Measurements from ENCODE around the gene UBA5. TPM values are rescaled to one million over a fixed set of nuclear protein-coding genes. Genes with fewer than 3 reads are reported as not detected.

Gene UBA5
- total RNA-seq, 1 donor from 2014 or later = 34.0 TPM

- no peak for DNase-seq (ENCODE audit: low read depth, low spot score)
These were observed 5.9 kb upstream of the UBA5 start for GRCh38 chr3:132654190-132654589.

- DNase-seq (ENCODE audit: low read depth, low spot score) = no peak
These were observed 5.4 kb upstream of the UBA5 start for GRCh38 chr3:132654721-132655120.

GRCh38 chr3:132655471-132655870, 4.7 kb upstream of the UBA5 start:
- DNase-seq (ENCODE audit: low read depth, low spot score) = no peak

GRCh38 chr3:132657869-132658747, 2.0 kb upstream of the UBA5 start:
- DNase-seq (ENCODE audit: low read depth, low spot score) = no peak

GRCh38 chr3:132659000-132659364, 1.1 kb upstream of the UBA5 start:
- DNase-seq (ENCODE audit: low read depth, low spot score) = no peak

- no peak for DNase-seq (ENCODE audit: low read depth, low spot score)
These were observed 621 bp upstream of the UBA5 start, which contains the start of gene ACAD11 for GRCh38 chr3:132659365-132660051. Gene ACAD11 (minus strand): TSS chr3:132659809. CDS start chr3:132659751, 58 bp downstream.

GRCh38 chr3:132660811-132661070, 612 bp downstream of the UBA5 start:
- DNase-seq (ENCODE audit: low read depth, low spot score) = no peak

- DNase-seq (ENCODE audit: low read depth, low spot score) = no peak
These were observed 972 bp downstream of the UBA5 start for GRCh38 chr3:132661101-132661500.

- no peak for DNase-seq (ENCODE audit: low read depth, low spot score)
These were observed 2.1 kb downstream of the UBA5 start for GRCh38 chr3:132662212-132662611.

GRCh38 chr3:132665230-132665745, 5.2 kb downstream of the UBA5 start:
- DNase-seq (ENCODE audit: low read depth, low spot score) = no peak

GRCh38 chr3:132669256-132669777, 9.2 kb downstream of the UBA5 start:
- no peak for DNase-seq (ENCODE audit: low read depth, low spot score)

GRCh38 chr3:132675408-132675807, 15.3 kb downstream of the UBA5 start:
- DNase-seq (ENCODE audit: low read depth, low spot score) = no peak

- no peak for DNase-seq (ENCODE audit: low read depth, low spot score)
These were observed 19.8 kb downstream of the UBA5 start for GRCh38 chr3:132679911-132680310.

- no peak for DNase-seq (ENCODE audit: low read depth, low spot score)
These were observed 21.3 kb downstream of the UBA5 start for GRCh38 chr3:132681421-132681820.

GRCh38 chr3:132682201-132682600, 22.1 kb downstream of the UBA5 start:
- no peak for DNase-seq (ENCODE audit: low read depth, low spot score)

GRCh38 chr3:132690040-132690439, 29.9 kb downstream of the UBA5 start:
- no peak for DNase-seq (ENCODE audit: low read depth, low spot score)

- DNase-seq (ENCODE audit: low read depth, low spot score) = no peak
These were observed 34.9 kb downstream of the UBA5 start for GRCh38 chr3:132694991-132695390.

- no peak for DNase-seq (ENCODE audit: low read depth, low spot score)
These were observed 35.3 kb downstream of the UBA5 start for GRCh38 chr3:132695422-132695821.

GRCh38 chr3:132703733-132704132, 43.6 kb downstream of the UBA5 start:
- no peak for DNase-seq (ENCODE audit: low read depth, low spot score)

- no peak for DNase-seq (ENCODE audit: low read depth, low spot score)
These were observed 49.6 kb downstream of the UBA5 start for GRCh38 chr3:132709761-132710160.

- DNase-seq (ENCODE audit: low read depth, low spot score) = no peak
These were observed 50.2 kb downstream of the UBA5 start for GRCh38 chr3:132710311-132710710.

GRCh38 chr3:132713977-132714727, 54.0 kb downstream of the UBA5 start:
- no peak for DNase-seq (ENCODE audit: low read depth, low spot score)
